SK-N-SH (cell line): ENCODE measurements around the gene PRKAB1. TPM values are rescaled to one million over a fixed set of nuclear protein-coding genes. Genes with fewer than 3 reads are reported as not detected.

Experiments used
- CTCF ChIA-PET: fragments of 300-600, 350-600 bp; formaldehyde crosslinking; extraction: SDS; loops from one replicate; lab custom pipeline; 2021; lab: Yijun Ruan, JAX
- POLR2A ChIA-PET: fragments of 350-600 bp; sonication (Branson Sonifier 250); formaldehyde crosslinking; extraction: SDS; loops from one replicate; lab custom pipeline; 2020; ENCODE audit warnings: antibody characterized with exemption, inconsistent platforms; lab: Yijun Ruan, JAX
- DNase-seq: peaks from one replicate; pipeline ENCODE4 v3.0.0; 2012
- H2AFZ ChIP-seq: fragments of 200-600 bp; sonication (generic); 2 replicates; pipeline ENCODE4 v1.8.1; 2016; ENCODE audit warnings: antibody characterized with exemption, mild to moderate bottlenecking, low read depth
- H3F3A ChIP-seq: fragments of 200-600 bp; sonication (generic); replicated peaks from 2 replicates; pipeline ENCODE3; 2016; ENCODE audit warnings: antibody characterized with exemption, mild to moderate bottlenecking; ENCODE audit not compliant: insufficient read depth
- H3K27ac ChIP-seq, 2 experiments: fragments of 200-500 bp in 1 of 2; fragments of 200-600 bp in 1 of 2; sonication (Bioruptor generic) in 1 of 2; sonication (generic), shearing (Covaris generic) in 1 of 2; 2 replicates each; pipeline versions ENCODE4 v1.5.1 to v1.6.1; 2014 to 2016; ENCODE audit warnings: low read depth in 2 of 2, inconsistent platforms in 1 of 2, low read length in 1 of 2, mild to moderate bottlenecking in 1 of 2, mixed read lengths in 1 of 2
- H3K27me3 ChIP-seq: fragments of 200-600 bp; sonication (generic), shearing (Covaris generic); 2 replicates; pipeline ENCODE4 v1.6.1; 2016; ENCODE audit warnings: mixed run types; ENCODE audit not compliant: insufficient read depth
- H3K36me3 ChIP-seq, 2 experiments: fragments of 200-500 bp in 1 of 2; fragments of 200-600 bp in 1 of 2; sonication (Bioruptor generic) in 1 of 2; sonication (generic) in 1 of 2; replicated peaks in 1 of 2; 2 replicates each; pipeline versions ENCODE3 to v1.5.1; 2014 to 2016; ENCODE audit warnings: low read length in 1 of 2, mild to moderate bottlenecking in 1 of 2; ENCODE audit not compliant: insufficient read depth in 2 of 2, control insufficient read depth in 1 of 2
- H3K4me1 ChIP-seq, 2 experiments: fragments of 200-500 bp in 1 of 2; fragments of 200-600 bp in 1 of 2; sonication (Bioruptor generic) in 1 of 2; sonication (generic), shearing (Covaris generic) in 1 of 2; 2 replicates each; pipeline versions ENCODE4 v1.5.1 to v1.6.1; 2014 to 2016; ENCODE audit warnings: low read depth in 1 of 2, low read length in 1 of 2, mixed run types in 1 of 2; ENCODE audit not compliant: insufficient read depth in 2 of 2, control insufficient read depth in 1 of 2
- H3K4me2 ChIP-seq: fragments of 200-600 bp; sonication (generic), shearing (Covaris generic); 2 replicates; pipeline ENCODE4 v1.6.1; 2017; ENCODE audit warnings: mixed run types
- H3K4me3 ChIP-seq, 2 experiments: fragments of 200-500 bp in 1 of 2; fragments of 200-600 bp in 1 of 2; sonication (Bioruptor generic) in 1 of 2; sonication (generic), shearing (Covaris generic) in 1 of 2; 2 replicates each; pipeline versions ENCODE4 v1.5.1 to v1.8.1; 2014 to 2016; ENCODE audit warnings: low read depth in 2 of 2, inconsistent platforms in 1 of 2, low read length in 1 of 2, mild to moderate bottlenecking in 1 of 2, mixed read lengths in 1 of 2, moderate library complexity in 1 of 2
- H3K79me2 ChIP-seq: fragments of 200-600 bp; sonication (generic); 2 replicates; pipeline ENCODE4 v1.8.1; 2017; ENCODE audit warnings: mild to moderate bottlenecking; ENCODE audit not compliant: insufficient read depth
- H3K9ac ChIP-seq: fragments of 200-600 bp; sonication (generic); 2 replicates; pipeline ENCODE4 v1.6.1; 2017; ENCODE audit warnings: mixed run types
- H3K9me2 ChIP-seq: fragments of 200-600 bp; sonication (generic); 2 replicates; pipeline ENCODE4 v1.6.1; 2017; ENCODE audit warnings: mixed run types
- H3K9me3 ChIP-seq: fragments of 200-600 bp; sonication (generic); 2 replicates; pipeline ENCODE4 v1.6.1; 2017; ENCODE audit warnings: mixed run types, mild to moderate bottlenecking, moderate library complexity
- H4K20me1 ChIP-seq: fragments of 200-600 bp; sonication (generic); 2 replicates; pipeline ENCODE4 v1.6.1; 2017; ENCODE audit warnings: mild to moderate bottlenecking, mixed run types; ENCODE audit not compliant: insufficient read depth
- CTCF ChIP-seq: fragments of 200-600 bp; sonication (generic); IDR thresholded peaks from 2 replicates; pipeline ENCODE4 v1.6.1; 2017; ENCODE audit warnings: antibody characterized with exemption, mild to moderate bottlenecking, moderate library complexity
- ELF1 ChIP-seq: IDR thresholded peaks from 2 replicates; pipeline ENCODE4 v1.4.0; 2012
- FOXM1 ChIP-seq: IDR thresholded peaks from 2 replicates; pipeline ENCODE4 v1.4.0; 2012; ENCODE audit warnings: low read depth, mild to moderate bottlenecking
- MEF2A ChIP-seq: IDR thresholded peaks from 2 replicates; pipeline ENCODE4 v1.4.0; 2012; ENCODE audit warnings: low read depth, borderline replicate concordance
- REST ChIP-seq: IDR thresholded peaks from 2 replicates; pipeline ENCODE4 v1.6.1; 2012; ENCODE audit warnings: mild to moderate bottlenecking, low read depth, low read length, moderate library complexity
- TAF1 ChIP-seq: IDR thresholded peaks from 2 replicates; pipeline ENCODE4 v1.6.1; 2012; ENCODE audit warnings: low read depth, mild to moderate bottlenecking, low read length, moderate library complexity, borderline replicate concordance
- TEAD4 ChIP-seq: IDR thresholded peaks from 2 replicates; pipeline ENCODE4 v1.4.0; 2012; ENCODE audit warnings: mild to moderate bottlenecking, borderline replicate concordance; ENCODE audit not compliant: insufficient read depth
- USF2 ChIP-seq: fragments of 150-350 bp; IDR thresholded peaks from 2 replicates; pipeline ENCODE4 v1.6.1; 2017; ENCODE audit warnings: antibody characterized with exemption, low read length, low read depth, borderline replicate concordance
- WGBS: methylation state at CpG from one replicate; pipeline ENCODE4 v1.1.6; 2017; ENCODE audit warnings: low lambda C conversion rate; 5-methylcytosine and 5-hydroxymethylcytosine counted together
- polyA plus RNA-seq, 3 experiments: library from polyadenylated mRNA; depleted of rRNA; stranded (reverse); fragments of >200 nt; gene quantifications; 2 replicates each; pipeline ENCODE4 v1.2.3, GENCODE V29; 2012

The PRKAB1 gene
- polyA plus RNA-seq, 1 of the 3 experiments (the other 2 are of a cell fraction) = 28.9 TPM

GRCh38 chr12:119642986-119643385 lies 24.9 kb upstream of the PRKAB1 start:
- Histone ChIP-seq H3K9me3 (no peaks in the 10 kb centered on the region), H3K9me2 (no peaks in the 10 kb centered on the region), H4K20me1 (no peaks in the 10 kb centered on the region), H3K9ac (no peak overlapping the region), H3K27ac (no peak overlapping the region), H3K4me1 (no peaks in the 10 kb centered on the region), H2AFZ (no peak overlapping the region), H3K27me3 (no peaks in the 10 kb centered on the region), H3K36me3 (no peaks in the 10 kb centered on the region), H3F3A (no peaks in the 10 kb centered on the region), H3K4me3 (no peak overlapping the region), H3K4me2 (no peak overlapping the region), H3K79me2 (no peaks in the 10 kb centered on the region)
- CTCF ChIA-PET = interaction anchor here (0.7 to 1.7 kb wide), 6 partner anchors 9 to 1193 kb away, joined by 3 to 6 read pairs (median 4); no protein-coding TSS in a partner anchor
- DNase-seq = no peak
- POLR2A ChIA-PET = no interaction called here
- 65% methylated on average over 4 of the region's 4 CpGs for WGBS
- TF ChIP-seq MEF2A (no peak), TAF1 (no peak), CTCF (peak; percentile 56)

GRCh38 chr12:119644930-119645329 lies 23.0 kb upstream of the PRKAB1 start:
- H3K9ac ChIP-seq = no peak overlapping the region
- no peaks in the 10 kb centered on the region for H3K79me2 ChIP-seq
- no peaks in the 10 kb centered on the region for H4K20me1 ChIP-seq
- POLR2A ChIA-PET = no interaction called here
- no peak for DNase-seq
- H3K4me1 ChIP-seq = no peaks in the 10 kb centered on the region
- H3K36me3 ChIP-seq = no peaks in the 10 kb centered on the region
- H2AFZ ChIP-seq = no peak overlapping the region
- no peaks in the 10 kb centered on the region for H3F3A ChIP-seq
- no peaks in the 10 kb centered on the region for H3K9me2 ChIP-seq
- TF ChIP-seq TEAD4 (no peak), FOXM1 (no peak), USF2 (no peak), REST (no peak), ELF1 (no peak)
- no peak overlapping the region for H3K4me3 ChIP-seq
- no peak overlapping the region for H3K27ac ChIP-seq
- no peak overlapping the region for H3K4me2 ChIP-seq
- WGBS = 62% methylated on average over 3 of the region's 3 CpGs
- H3K9me3 ChIP-seq = no peaks in the 10 kb centered on the region
- CTCF ChIA-PET = no interaction called here
- no peaks in the 10 kb centered on the region for H3K27me3 ChIP-seq
